ENCODE results near the gene MYH10.
A peak's percentile ranks its signal among the peaks of the same experiment; 100 is the strongest.

The MYH10 gene

DNA sequence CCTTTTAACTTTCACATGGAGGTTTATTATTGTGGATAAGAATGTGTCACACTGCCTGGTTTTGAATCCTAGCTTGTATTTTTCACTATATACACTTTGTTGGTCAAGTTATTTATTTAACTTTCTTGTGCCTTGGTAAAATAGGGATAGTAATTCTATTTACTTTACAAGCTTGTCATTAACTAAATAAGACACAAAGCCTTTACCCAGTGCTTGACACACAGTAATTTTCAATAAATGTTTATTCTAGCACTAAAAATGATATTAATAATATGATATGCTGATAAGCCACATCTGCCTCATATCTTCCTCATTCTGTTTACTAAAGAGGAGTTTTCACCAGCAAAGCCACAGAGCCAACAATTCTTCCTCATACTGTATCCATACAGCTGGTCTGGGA lies 27.8 kb downstream of the MYH10 start:
- no peak for DNase-seq

DNA sequence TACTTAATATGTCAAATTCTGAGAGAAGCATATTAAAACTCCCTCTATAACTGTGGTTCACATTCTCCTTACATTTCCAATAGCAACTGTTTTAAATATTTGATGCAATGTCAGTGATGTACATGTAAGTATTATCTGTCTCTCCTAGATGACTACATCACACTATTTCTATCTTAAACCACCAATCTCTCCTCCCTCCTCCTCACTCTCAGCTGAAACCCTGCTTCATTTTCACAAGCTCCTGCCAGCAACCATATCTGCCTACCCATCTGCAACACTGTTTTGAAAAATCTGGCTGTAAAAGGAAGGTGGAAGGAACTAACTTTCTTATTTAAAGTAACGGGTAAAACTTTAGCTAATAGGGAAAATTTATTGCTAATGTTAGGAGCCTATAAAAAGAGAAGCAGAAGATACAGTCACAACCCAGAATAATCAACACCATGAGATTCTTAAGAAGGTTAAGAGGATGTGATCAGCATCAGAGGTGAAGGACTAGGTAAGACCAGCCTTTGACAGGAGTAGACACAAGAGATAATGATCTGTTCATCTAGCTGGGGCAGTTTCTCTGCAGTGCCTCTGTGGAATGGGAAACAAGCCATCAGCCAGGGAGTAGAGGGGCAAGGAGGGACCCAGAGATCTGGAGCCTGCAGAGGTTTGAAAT lies 31.0 kb downstream of the MYH10 start:
- DNase-seq = no peak

DNA sequence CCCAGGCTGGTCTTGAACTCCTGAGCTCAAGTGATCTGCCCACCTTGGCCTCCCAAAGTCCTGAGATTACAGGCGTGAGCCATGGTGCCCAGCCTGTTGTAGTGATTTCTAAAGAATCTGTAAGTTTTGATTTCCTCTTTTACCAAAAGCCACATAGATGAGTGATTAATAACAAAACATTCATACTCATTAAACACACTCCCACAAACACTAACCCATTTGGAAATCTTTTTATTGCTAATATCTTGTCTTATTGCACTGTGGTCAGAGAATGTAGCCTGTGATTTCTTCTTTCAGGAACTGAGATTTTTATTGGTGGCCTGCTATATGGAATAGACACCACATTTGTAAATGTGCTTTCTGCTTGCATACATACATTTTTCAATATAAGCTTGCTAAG lies 31.6 kb downstream of the MYH10 start:
- peak; percentile 27 for DNase-seq

DNA sequence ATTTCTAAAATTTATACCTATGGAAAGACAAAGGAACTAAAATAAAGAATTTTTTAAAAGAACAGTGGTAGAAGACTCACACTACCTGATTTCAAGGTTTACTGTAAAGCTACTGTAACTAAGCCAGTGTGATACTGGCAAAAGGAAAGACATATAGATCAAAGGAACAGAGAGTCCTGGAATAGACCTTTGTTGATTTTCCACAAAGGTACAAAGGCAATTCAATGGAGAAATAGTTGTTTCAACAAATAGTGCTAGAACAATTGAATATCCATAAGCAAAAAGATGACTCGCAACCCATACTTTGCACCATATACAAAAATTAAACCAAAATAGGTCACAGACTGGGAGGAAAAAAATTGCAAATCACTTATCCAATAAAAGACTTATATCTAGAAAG lies 36.7 kb downstream of the MYH10 start:
- no peak for DNase-seq

DNA sequence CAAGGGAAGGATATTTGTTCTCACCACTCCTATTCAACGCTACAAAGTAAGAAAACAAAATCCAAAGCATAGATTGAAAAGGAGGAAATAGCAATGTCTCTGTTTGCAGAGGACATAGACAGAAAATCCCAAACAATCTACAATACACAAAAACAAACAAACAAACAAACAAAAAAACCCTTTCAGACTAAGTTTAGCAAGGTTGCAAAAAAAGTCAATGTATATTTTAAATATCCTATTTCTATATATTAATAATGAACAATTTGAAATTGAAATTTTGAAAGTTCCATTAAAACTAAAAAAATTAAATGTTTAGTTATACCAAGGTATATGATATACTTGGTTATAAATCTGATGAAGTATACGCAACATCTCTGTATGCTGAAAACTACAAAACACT lies 37.2 kb downstream of the MYH10 start:
- DNase-seq = no peak

DNA sequence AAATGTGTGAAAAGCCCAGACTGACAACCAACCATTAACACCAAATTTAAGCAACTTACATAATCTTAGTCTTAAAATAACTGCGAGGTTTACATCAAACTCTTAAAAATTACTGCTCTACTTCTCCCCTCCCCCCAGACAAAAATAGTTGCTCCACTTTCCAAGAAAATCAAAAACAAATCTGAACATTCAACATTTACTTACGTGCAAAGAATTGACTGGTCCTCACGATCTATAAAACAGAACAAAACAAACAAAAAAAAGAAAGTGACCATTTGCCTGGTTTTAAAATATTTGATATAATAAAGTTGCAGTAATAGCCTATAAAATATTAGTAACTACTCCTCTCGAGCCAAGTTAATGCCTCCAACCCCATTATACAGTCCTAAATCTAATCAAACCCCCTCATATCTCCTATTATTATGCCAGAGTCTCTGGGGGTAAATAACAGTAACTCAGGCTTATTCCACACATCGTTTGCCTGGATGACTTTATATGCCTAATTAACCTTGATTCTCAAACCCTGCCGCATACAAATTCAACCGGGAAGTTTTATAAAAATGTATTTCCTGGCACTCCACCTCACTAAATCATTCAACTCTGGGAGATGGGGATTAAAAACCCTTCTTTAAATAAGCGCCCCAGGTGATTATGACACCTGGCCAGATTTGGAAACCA lies 41.5 kb downstream of the MYH10 start:
- DNase-seq = no peak

DNA sequence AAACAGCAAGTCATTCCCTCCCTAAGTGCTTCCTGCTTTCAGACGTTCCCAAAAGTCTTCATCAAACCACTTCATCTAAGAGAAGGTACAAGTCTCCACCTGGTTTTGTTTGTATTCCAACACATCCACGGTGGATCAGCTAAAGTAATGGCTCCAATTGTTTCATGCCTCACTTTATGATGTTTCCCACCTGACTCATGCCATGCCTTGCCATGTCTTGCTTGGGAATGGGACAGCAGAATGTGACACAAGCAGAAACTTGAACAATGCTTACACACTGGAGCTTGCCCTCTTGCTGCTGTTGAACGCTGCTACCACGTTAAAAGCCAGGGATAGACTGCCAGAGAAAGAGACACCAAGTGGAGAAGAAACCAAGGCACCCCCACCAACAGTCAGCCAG lies 43.8 kb downstream of the MYH10 start:
- no peak for DNase-seq

DNA sequence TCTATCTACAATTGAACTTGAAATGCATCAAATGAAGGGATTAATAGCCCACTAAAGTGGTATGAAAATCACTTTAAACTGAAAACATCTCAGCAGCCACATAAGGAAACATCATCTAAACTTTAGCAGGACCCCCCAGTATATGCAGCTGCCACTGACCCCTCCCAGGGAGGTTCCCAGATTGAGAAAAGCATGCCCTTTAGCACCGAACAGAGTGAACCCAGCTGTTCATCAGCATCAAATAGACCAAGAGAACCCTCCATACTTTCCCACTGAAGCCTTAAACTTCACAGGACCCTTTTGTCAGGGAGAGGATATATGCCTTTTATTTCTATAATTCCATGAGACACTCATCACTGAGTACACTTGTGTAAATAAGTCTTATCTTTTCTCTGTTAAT lies 44.6 kb downstream of the MYH10 start:
- no peak for DNase-seq

DNA sequence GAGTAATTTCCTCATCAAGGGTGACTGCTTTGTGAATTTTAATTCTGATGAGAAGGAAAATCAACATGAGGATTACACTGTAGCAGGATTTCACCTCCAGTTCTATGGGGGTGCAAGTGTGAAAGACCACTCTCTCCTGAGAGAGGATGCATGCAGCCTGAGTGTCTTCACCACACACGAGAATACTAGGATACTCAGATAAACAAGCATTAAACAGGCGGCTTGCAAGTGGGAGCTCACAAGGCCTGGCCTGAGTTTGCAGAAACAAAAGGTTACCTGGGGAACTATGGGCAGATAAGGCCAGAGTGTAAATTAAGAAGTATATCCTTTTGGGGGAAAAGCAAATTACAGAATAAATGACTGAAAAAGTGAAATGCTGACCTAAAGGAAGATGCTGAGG lies 46.6 kb downstream of the MYH10 start:
- DNase-seq = no peak

DNA sequence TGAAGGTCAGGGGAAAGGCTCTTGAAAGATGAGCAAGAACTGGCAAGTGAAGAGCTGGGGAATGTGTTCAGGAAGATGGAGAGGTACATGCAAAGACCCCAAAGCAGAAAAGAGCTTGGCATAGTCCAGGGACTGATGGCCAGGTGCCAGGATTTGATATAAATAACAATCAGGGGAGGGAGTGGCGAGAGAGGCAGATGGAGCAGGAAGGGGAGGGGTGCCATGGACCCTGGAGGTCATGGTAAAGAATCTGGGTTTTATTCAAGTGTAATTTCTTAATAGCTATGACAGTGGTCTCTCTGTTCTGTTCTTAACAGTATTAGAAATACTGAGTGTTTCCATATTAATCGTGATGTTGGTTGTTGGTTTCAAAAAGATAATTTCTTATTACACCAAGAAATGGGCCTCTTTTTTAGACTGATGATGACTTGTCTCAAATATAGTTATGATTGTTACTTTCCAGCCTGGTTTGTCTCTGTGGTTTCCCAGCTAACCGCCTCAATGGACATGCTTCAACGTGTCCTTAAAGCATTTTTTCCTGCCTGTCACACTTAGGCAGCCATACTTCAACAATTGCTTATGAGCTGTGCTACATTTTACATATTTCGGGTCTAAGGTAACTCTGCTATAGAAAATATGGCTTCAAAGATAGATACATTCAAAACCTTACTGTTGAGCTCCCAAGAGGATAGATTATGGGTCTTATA lies 49.4 kb downstream of the MYH10 start:
- peak; percentile 38 for DNase-seq

DNA sequence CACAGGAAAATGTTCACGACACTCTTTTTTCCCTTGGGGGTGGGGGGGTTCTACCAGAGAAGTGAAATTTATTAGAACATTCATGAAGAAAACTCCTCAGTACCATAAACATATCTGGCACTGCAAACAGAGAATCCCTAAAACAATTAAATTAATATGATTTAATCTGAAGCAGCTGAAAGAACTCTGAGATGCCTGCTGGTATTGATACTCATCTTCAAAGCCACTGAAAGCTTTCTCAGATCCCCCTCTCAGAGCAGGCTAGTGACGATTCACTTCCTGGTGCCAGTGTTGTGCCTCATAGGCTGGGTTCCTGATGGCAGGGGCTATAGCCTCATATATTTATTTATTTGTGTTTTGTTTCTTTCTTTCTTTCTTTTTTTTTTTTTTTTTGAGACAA lies 52.7 kb downstream of the MYH10 start:
- DNase-seq = no peak

DNA sequence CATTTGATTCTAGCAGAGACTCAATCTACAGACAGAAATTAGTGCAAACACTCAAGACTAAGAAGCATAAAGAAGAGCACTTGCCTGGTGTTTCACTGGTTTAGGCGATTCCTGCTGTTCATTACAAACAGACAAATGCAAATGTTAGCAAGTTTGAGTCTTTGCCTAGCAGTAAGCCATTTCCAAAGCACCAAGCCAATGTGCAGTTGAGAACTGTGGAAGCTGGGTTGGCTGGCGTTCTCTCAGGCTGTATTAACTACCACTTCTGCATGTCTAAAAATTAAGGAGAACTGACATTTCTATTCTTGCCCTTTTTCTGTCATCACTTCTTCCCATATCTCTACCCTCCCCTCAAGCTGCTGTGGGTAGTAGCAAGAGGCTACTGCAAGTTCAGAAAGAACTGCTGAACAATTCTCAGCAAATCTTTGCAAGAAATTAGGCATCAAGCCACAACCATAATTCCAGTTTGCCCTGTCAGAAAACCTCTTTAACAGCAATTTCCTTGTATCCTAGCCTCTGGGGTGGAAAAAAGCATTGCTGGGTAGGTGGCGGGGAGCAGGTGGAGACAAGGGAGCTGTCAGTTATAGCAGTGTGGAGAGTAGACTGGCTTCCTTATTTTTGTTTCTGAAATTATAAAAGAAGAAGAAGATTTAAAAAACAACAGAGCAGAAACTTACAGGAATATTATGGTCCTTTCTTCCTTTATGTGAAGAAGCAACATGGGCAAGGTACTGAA lies 53.8 kb downstream of the MYH10 start:
- DNase-seq = no peak

DNA sequence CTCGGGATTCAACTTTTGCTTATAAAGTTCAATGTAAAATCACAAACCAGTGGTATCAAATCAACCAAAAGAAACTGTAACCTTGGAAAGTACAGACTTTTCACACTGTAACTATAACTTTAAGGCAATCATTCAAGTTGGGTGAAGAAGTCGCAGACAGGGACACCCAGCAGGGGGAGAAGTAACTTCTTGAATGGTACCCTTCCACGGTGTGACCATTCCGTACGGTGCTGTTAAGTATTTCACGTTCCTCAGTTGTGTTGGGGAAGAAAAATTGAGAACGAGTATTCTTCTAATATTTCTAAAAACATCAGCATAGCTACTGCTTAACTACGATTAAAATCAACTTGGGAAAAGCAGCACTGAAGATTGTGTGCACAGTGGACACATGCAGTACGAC lies 55.8 kb downstream of the MYH10 start:
- DNase-seq = no peak

DNA sequence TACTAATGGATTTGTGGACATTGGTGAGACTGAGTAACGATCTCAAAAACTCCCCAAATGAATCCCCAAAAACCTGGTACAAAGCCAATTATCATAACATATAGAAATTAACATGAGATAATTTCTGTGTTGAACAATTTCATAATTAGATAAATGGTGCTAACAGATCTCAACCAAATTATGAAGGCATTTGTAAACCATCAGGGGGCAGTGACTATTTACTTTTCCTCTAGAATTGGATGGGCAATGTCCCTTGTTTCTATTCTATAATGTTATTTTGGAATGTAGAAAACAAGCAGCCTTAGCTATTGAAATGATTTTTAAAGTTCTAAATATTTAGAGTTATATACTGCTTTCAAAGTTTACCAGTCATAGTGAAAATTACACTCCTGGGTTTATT lies 57.8 kb downstream of the MYH10 start:
- no peak for DNase-seq

DNA sequence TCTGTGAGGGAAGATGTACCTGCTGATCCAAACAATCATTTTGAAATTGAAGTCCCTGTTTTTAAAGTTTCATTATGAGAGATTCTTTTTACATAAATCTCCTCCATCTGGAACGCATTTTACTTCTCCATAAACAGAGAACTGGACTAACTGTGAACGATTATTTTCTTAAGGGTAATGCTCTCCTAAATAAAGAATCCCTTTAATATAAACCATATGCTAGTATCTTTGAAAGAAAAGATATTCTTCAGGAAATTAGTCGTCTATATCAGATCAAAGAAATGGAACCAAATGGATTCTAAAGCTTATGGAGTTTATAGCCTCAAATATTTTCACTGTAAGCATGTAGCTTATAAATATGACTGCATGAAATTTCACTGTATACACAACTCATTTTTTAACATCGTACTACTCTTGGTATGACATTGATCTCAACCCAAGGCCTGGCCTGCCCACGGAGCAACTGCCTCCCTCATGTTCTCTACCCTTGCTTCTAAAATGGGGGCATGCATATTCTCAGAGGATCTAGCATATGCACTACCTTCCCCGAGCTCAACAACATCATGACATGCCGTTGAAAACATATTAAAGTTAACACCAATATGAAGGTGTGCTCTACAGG lies 66.4 kb downstream of the MYH10 start:
- DNase-seq = no peak

DNA sequence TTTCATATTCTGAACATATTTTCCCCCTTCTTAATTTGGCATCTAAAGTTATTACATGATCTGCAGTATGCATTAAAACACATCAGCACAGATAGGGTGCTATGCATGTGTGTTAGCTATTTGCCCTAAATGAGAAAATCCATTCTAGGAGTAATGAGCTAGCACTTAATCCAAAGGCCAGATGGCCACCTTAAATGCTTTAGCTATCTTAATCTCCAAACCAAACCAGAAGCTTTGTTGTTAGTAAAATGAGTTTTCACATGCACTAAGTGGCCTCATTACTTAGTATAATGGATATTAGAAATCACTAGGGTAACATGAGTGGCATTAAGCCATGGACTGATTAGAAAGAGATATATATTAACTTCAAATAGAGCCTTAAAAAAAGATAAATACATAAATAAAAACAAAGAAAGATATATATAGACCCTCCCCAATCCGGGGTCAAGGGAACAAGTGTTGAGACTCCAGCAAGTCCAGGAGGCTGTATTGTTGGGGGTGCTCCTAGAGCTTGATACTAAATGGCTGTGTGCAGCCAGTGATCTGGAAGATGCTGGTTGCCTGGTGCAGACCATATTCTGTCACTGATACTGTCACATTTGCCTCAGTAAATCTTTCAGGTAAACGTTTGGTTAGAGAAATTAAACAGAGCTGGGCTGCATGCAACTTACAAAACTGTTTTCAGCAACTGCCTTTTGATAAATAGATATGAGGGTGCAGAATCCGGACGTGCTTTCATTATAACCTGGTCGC lies 67.3 kb downstream of the MYH10 start:
- DNase-seq = no peak

DNA sequence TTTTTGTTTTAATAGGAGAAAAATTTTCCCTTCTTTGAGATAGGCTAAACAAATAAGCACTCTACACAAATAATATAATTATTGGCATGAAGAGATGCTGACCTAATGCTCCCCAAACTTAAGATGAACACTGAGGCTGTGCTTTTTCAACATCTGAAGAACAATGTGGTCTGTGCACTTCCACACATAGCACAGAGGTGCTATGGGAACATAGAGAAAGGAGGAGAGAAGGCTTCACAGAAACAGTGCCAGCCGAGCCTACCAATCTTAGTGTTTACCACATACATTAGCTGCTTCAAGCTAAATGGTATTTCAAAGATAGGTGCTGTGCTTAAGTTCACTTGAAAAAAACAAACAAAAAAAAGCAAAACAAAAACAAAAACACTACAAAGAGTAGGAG lies 72.4 kb downstream of the MYH10 start:
- no peak for DNase-seq

DNA sequence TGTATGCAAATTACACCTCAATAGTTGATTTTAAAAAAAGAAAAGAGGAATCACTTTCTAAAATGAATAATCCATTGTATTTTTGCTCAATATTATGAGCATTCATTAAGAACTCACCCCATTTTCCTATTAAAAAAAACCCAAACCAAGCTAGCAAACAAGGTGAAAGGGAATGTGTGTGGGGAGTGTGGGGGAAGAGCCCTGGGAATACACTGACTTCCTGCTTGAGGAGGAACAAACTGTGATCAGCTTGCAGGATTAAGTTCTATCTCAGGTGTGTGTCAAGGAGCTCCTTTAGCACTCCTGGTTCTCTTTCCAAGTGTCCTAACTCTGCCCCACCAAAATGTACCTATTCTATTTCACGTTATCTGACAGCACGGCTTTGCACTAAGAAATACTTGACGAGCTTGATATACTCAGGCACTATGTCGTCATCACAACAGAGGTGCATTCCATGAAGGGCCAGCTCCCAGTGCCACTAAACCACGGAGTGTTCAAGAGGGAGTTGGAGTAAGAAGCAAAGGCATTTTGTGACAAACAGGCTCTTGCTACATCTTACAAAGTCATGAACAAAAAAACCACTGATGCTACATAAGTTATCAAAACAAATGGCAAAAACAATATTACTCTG lies 73.2 kb downstream of the MYH10 start:
- no peak for DNase-seq

DNA sequence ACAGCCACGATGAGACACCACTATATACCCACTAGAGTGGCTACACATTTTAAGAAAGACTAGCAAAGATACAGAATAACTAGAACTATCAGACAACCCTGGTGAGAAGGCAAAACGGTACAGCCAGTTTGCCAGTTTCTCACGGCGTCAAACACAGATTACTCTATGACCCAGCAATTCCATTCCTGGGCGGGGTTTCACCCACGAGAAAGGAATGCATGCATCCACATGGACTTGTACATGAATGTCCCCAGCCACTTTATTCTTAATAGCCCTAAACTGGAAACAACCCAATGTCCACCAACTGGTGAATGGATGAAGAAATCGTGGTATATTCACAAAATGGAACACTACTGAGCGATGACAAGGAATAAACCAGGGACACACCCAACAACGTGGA lies 74.5 kb downstream of the MYH10 start:
- no peak for DNase-seq

DNA sequence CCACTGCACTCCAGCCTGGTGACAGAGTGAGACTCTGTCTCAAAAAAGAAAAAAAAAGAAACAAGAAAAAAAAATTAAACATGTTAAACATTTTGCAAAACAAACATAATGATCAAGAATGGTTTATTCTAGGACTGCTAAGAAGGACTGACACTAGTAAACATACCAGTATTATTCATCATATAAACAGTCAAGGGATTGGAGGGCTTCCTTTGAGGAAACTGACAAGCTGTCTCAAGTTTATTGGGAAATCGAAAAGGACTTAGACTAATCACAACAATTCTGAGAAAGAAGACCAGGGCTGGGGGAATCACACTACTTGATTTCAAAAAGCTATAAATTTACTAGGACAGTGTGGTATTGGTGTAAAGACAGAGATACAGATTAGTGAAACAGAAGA lies 75.5 kb downstream of the MYH10 start:
- DNase-seq = no peak

DNA sequence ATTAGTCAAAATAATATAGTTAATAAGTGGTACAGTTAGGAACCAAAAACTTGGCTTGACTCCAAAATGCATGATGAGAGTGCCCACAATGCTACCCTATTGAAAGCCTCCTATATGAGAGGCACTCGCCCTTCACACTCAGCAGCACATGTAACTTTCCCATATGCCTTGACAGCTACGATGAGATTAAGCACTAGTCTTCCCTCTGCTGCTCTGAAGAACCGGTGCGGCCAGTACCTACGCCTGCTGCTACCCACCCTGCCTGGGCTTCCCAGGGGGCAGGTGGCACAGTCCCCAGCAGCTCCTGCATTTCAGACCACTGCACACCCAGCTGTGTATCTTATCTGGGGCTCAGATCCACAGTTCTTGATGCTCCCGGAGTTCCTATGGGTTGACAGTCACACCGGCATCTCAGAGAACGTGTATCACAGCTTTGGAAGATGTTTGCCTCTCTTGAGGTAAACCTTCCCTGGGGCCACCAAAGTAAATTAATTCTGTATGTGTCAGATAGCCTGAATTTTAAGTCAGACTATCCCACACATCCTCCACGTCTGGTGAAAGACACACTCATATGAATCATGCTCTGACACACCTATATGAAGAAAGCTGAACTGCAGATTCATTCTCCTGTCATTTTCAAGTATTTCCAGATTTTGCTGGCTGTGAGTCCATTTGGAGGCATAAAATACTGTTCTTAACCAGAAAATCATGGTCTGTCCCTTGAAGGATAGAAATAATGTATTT lies 77.8 kb downstream of the MYH10 start:
- DNase-seq = no peak

Measured in activated CD4-positive, alpha-beta T cell treated with anti-CD3 and anti-CD28 coated beads, Interleukin-2, amount 50 U/mL, for 16 hours (primary cell).